WTC11 (cell line): ENCODE measurements around the gene TMTC1.

Experiments used
- AFF4 ChIP-seq: sonication (generic); formaldehyde crosslinking; IDR thresholded peaks from 2 replicates; pipeline ENCODE4 v1.8.1; 2023; ENCODE audit warnings: mild to moderate bottlenecking, missing genetic modification reagents, borderline replicate concordance
- AR ChIP-seq: fragments of 250-450 bp; sonication (Bioruptor Pico); IDR thresholded peaks from 2 replicates; pipeline ENCODE4 v1.9.0; 2021; ENCODE audit warnings: mild to moderate bottlenecking
- ESRRA ChIP-seq: sonication (generic); formaldehyde crosslinking; IDR thresholded peaks from 2 replicates; pipeline ENCODE4 v1.8.1; 2022; ENCODE audit warnings: mild to moderate bottlenecking, missing genetic modification reagents, borderline replicate concordance
- JUN ChIP-seq: sonication (generic); formaldehyde crosslinking; IDR thresholded peaks from 2 replicates; pipeline ENCODE4 v1.8.0; 2023; ENCODE audit warnings: mild to moderate bottlenecking, missing genetic modification reagents
- RELA ChIP-seq: sonication (generic); formaldehyde crosslinking; IDR thresholded peaks from 2 replicates; pipeline ENCODE4 v1.8.1; 2022; ENCODE audit warnings: missing genetic modification reagents, mild to moderate bottlenecking, borderline replicate concordance
- SP1 ChIP-seq: sonication (generic); formaldehyde crosslinking; conservative IDR thresholded peaks from 2 replicates; pipeline ENCODE4 v1.8.1; 2022; ENCODE audit warnings: missing genetic modification reagents
- ZNF416 ChIP-seq: fragments of 250-450 bp; sonication (Bioruptor Pico); IDR thresholded peaks from 2 replicates; pipeline ENCODE4 v1.9.0; 2021; ENCODE audit warnings: mild to moderate bottlenecking, inconsistent platforms
- TF ChIP-seq, protein P1 (sequence below): fragments of 200-600 bp; IDR thresholded peaks from 2 replicates; pipeline ENCODE4 v1.8.0; 2022; ENCODE audit warnings: antibody characterized with exemption

DNA sequence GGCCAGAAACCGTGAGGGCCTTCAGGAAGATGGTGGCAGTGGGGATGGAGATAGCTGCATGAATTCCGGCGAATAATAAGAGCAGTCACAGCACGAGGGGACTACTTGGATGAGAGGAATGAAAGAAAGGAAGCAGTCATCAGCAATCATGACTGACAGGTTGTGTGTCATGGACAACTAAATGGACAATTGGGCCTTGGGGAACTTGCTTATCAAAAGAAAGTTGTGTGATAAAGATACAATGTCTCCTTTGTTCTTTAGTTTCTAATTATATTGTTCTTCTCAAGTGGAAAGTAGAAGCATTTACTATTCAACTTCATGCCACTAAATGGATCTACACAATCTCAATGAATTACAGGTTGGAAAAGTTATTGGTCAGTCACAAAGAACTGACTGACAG, 130.5 kb downstream of the TMTC1 start:
- no peak for TF ChIP-seq RELA (CRISPR knock-in tag)
- no peak for TF ChIP-seq ZNF416 (CRISPR knock-in tag)
- TF ChIP-seq AR (CRISPR knock-in tag): no peak
- TF ChIP-seq, protein P1, sequence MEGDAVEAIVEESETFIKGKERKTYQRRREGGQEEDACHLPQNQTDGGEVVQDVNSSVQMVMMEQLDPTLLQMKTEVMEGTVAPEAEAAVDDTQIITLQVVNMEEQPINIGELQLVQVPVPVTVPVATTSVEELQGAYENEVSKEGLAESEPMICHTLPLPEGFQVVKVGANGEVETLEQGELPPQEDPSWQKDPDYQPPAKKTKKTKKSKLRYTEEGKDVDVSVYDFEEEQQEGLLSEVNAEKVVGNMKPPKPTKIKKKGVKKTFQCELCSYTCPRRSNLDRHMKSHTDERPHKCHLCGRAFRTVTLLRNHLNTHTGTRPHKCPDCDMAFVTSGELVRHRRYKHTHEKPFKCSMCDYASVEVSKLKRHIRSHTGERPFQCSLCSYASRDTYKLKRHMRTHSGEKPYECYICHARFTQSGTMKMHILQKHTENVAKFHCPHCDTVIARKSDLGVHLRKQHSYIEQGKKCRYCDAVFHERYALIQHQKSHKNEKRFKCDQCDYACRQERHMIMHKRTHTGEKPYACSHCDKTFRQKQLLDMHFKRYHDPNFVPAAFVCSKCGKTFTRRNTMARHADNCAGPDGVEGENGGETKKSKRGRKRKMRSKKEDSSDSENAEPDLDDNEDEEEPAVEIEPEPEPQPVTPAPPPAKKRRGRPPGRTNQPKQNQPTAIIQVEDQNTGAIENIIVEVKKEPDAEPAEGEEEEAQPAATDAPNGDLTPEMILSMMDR: no peak
- TF ChIP-seq ESRRA (CRISPR knock-in tag): no peak
- no peak for TF ChIP-seq SP1
- no peak for TF ChIP-seq JUN
- no peak for TF ChIP-seq AFF4
